ENCODE measurements around the gene TMEM69.
"Not testable (repeated sequence)": the region's sequence is repeated elsewhere in the genome, so short reads cannot be mapped to it uniquely, and the experiment has no call there.

TMEM69 gene

GRCh38 chr1:45659222-45659621 lies 28.8 kb upstream of the TMEM69 start:
- peaks cover 39 to 49% of the 10 kb centered on the region in 2 donors for H3K36me3 ChIP-seq (ENCODE audit: control insufficient read depth in 2 of 2, insufficient read depth in 2 of 2, low read length in 2 of 2)
- H3K9ac ChIP-seq (ENCODE audit: low read length in 2 of 2) = no peak overlapping the region
- no peaks in the 10 kb centered on the region for H3K9me3 ChIP-seq (ENCODE audit: control insufficient read depth in 2 of 2, low read length in 2 of 2)
- H3K27me3 ChIP-seq (ENCODE audit: control insufficient read depth in 1 of 2, insufficient read depth in 2 of 2, low read length in 2 of 2) = no peaks in the 10 kb centered on the region
- H3K4me1 ChIP-seq (ENCODE audit: control insufficient read depth, insufficient read depth, low read length) = no peaks in the 10 kb centered on the region
- no peak overlapping the region for H3K4me3 ChIP-seq (ENCODE audit: low read length in 2 of 2)
- no peak overlapping the region for H3K27ac ChIP-seq (ENCODE audit: low read length)

GRCh38 chr1:45660336-45660735 lies 27.6 kb upstream of the TMEM69 start:
- Histone ChIP-seq H3K27me3 (ENCODE audit: control insufficient read depth in 1 of 2, insufficient read depth in 2 of 2, low read length in 2 of 2) (no peaks in the 10 kb centered on the region), H3K4me3 (ENCODE audit: low read length in 2 of 2) (no peak overlapping the region), H3K36me3 (ENCODE audit: control insufficient read depth in 2 of 2, insufficient read depth in 2 of 2, low read length in 2 of 2) (peaks cover 30 to 38% of the 10 kb centered on the region in 2 donors), H3K9me3 (ENCODE audit: control insufficient read depth in 2 of 2, low read length in 2 of 2) (no peaks in the 10 kb centered on the region), H3K4me1 (ENCODE audit: control insufficient read depth, insufficient read depth, low read length) (no peaks in the 10 kb centered on the region), H3K9ac (ENCODE audit: low read length in 2 of 2) (no peak overlapping the region), H3K27ac (ENCODE audit: low read length) (no peak overlapping the region)

- Histone ChIP-seq H3K9me3 (ENCODE audit: control insufficient read depth in 2 of 2, low read length in 2 of 2) (no peaks in the 10 kb centered on the region), H3K36me3 (ENCODE audit: control insufficient read depth in 2 of 2, insufficient read depth in 2 of 2, low read length in 2 of 2) (no peaks in the 10 kb centered on the region), H3K4me1 (ENCODE audit: control insufficient read depth, insufficient read depth, low read length) (peaks cover 7% of the 10 kb centered on the region), H3K9ac (ENCODE audit: low read length in 2 of 2) (no peak overlapping the region), H3K4me3 (ENCODE audit: low read length in 2 of 2) (no peak overlapping the region), H3K27ac (ENCODE audit: low read length) (no peak overlapping the region), H3K27me3 (ENCODE audit: control insufficient read depth in 1 of 2, insufficient read depth in 2 of 2, low read length in 2 of 2) (no peaks in the 10 kb centered on the region)
Measured at GRCh38 chr1:45666836-45667235, 21.1 kb upstream of the TMEM69 start.

- H3K9ac ChIP-seq (ENCODE audit: low read length in 2 of 2) = no peak overlapping the region
- H3K27me3 ChIP-seq (ENCODE audit: control insufficient read depth in 1 of 2, insufficient read depth in 2 of 2, low read length in 2 of 2) = no peaks in the 10 kb centered on the region
- H3K27ac ChIP-seq (ENCODE audit: low read length) = no peak overlapping the region
- peaks cover 7% of the 10 kb centered on the region for H3K4me1 ChIP-seq (ENCODE audit: control insufficient read depth, insufficient read depth, low read length)
- no peaks in the 10 kb centered on the region for H3K9me3 ChIP-seq (ENCODE audit: control insufficient read depth in 2 of 2, low read length in 2 of 2)
- no peak overlapping the region for H3K4me3 ChIP-seq (ENCODE audit: low read length in 2 of 2)
- H3K36me3 ChIP-seq (ENCODE audit: control insufficient read depth in 2 of 2, insufficient read depth in 2 of 2, low read length in 2 of 2) = no peaks in the 10 kb centered on the region
Measured at GRCh38 chr1:45667321-45668111, 20.5 kb upstream of the TMEM69 start.

- H3K4me1 ChIP-seq (ENCODE audit: control insufficient read depth, insufficient read depth, low read length) = peaks cover 7% of the 10 kb centered on the region
- no peaks in the 10 kb centered on the region for H3K36me3 ChIP-seq (ENCODE audit: control insufficient read depth in 2 of 2, insufficient read depth in 2 of 2, low read length in 2 of 2)
- no peaks in the 10 kb centered on the region for H3K9me3 ChIP-seq (ENCODE audit: control insufficient read depth in 2 of 2, low read length in 2 of 2)
- no peak overlapping the region for H3K4me3 ChIP-seq (ENCODE audit: low read length in 2 of 2)
- no peaks in the 10 kb centered on the region for H3K27me3 ChIP-seq (ENCODE audit: control insufficient read depth in 1 of 2, insufficient read depth in 2 of 2, low read length in 2 of 2)
- no peak overlapping the region for H3K27ac ChIP-seq (ENCODE audit: low read length)
- H3K9ac ChIP-seq (ENCODE audit: low read length in 2 of 2) = no peak overlapping the region
Measured at GRCh38 chr1:45668526-45668925, 19.5 kb upstream of the TMEM69 start.

- H3K36me3 ChIP-seq (ENCODE audit: control insufficient read depth in 2 of 2, insufficient read depth in 2 of 2, low read length in 2 of 2) = peaks cover 0 to under 1% of the 10 kb centered on the region in 2 donors
- H3K9ac ChIP-seq (ENCODE audit: low read length in 2 of 2) = no peak overlapping the region
- no peak overlapping the region for H3K27ac ChIP-seq (ENCODE audit: low read length)
- H3K4me1 ChIP-seq (ENCODE audit: control insufficient read depth, insufficient read depth, low read length) = peaks cover 7% of the 10 kb centered on the region
- H3K4me3 ChIP-seq (ENCODE audit: low read length in 2 of 2) = no peak overlapping the region
- H3K27me3 ChIP-seq (ENCODE audit: control insufficient read depth in 1 of 2, insufficient read depth in 2 of 2, low read length in 2 of 2) = no peaks in the 10 kb centered on the region
- no peaks in the 10 kb centered on the region for H3K9me3 ChIP-seq (ENCODE audit: control insufficient read depth in 2 of 2, low read length in 2 of 2)
Measured at GRCh38 chr1:45669379-45669778, 18.6 kb upstream of the TMEM69 start.

- H3K27ac ChIP-seq (ENCODE audit: low read length) = no peak overlapping the region
- peaks cover 0 to 3% of the 10 kb centered on the region in 2 donors for H3K36me3 ChIP-seq (ENCODE audit: control insufficient read depth in 2 of 2, insufficient read depth in 2 of 2, low read length in 2 of 2)
- no peaks in the 10 kb centered on the region for H3K27me3 ChIP-seq (ENCODE audit: control insufficient read depth in 1 of 2, insufficient read depth in 2 of 2, low read length in 2 of 2)
- peaks cover 7% of the 10 kb centered on the region for H3K4me1 ChIP-seq (ENCODE audit: control insufficient read depth, insufficient read depth, low read length)
- H3K9me3 ChIP-seq (ENCODE audit: control insufficient read depth in 2 of 2, low read length in 2 of 2) = no peaks in the 10 kb centered on the region
- H3K9ac ChIP-seq (ENCODE audit: low read length in 2 of 2) = no peak overlapping the region
- no peak overlapping the region for H3K4me3 ChIP-seq (ENCODE audit: low read length in 2 of 2)
Measured at GRCh38 chr1:45669859-45670655, 17.9 kb upstream of the TMEM69 start.

GRCh38 chr1:45673956-45674355 lies 14.0 kb upstream of the TMEM69 start:
- H3K36me3 ChIP-seq (ENCODE audit: control insufficient read depth in 2 of 2, insufficient read depth in 2 of 2, low read length in 2 of 2) = peaks cover 0 to 3% of the 10 kb centered on the region in 2 donors
- no peaks in the 10 kb centered on the region for H3K9me3 ChIP-seq (ENCODE audit: control insufficient read depth in 2 of 2, low read length in 2 of 2)
- H3K4me1 ChIP-seq (ENCODE audit: control insufficient read depth, insufficient read depth, low read length) = peaks cover 12% of the 10 kb centered on the region
- H3K27ac ChIP-seq (ENCODE audit: low read length) = no peak overlapping the region
- H3K4me3 ChIP-seq (ENCODE audit: low read length in 2 of 2) = no peak overlapping the region
- no peak overlapping the region for H3K9ac ChIP-seq (ENCODE audit: low read length in 2 of 2)
- no peaks in the 10 kb centered on the region for H3K27me3 ChIP-seq (ENCODE audit: control insufficient read depth in 1 of 2, insufficient read depth in 2 of 2, low read length in 2 of 2)

- Histone ChIP-seq H3K27me3 (ENCODE audit: control insufficient read depth in 1 of 2, insufficient read depth in 2 of 2, low read length in 2 of 2) (no peaks in the 10 kb centered on the region), H3K9me3 (ENCODE audit: control insufficient read depth in 2 of 2, low read length in 2 of 2) (no peaks in the 10 kb centered on the region), H3K9ac (ENCODE audit: low read length in 2 of 2) (no peak overlapping the region), H3K27ac (ENCODE audit: low read length) (no peak overlapping the region), H3K36me3 (ENCODE audit: control insufficient read depth in 2 of 2, insufficient read depth in 2 of 2, low read length in 2 of 2) (peaks cover 0 to 3% of the 10 kb centered on the region in 2 donors), H3K4me1 (ENCODE audit: control insufficient read depth, insufficient read depth, low read length) (peaks cover 13% of the 10 kb centered on the region), H3K4me3 (ENCODE audit: low read length in 2 of 2) (no peak overlapping the region)
Measured at GRCh38 chr1:45674478-45674877, 13.5 kb upstream of the TMEM69 start.

- H3K9me3 ChIP-seq (ENCODE audit: control insufficient read depth in 2 of 2, low read length in 2 of 2); H3K27ac ChIP-seq (ENCODE audit: low read length); H3K4me3 ChIP-seq (ENCODE audit: low read length in 2 of 2); H3K36me3 ChIP-seq (ENCODE audit: control insufficient read depth in 2 of 2, insufficient read depth in 2 of 2, low read length in 2 of 2); H3K9ac ChIP-seq (ENCODE audit: low read length in 2 of 2); H3K27me3 ChIP-seq (ENCODE audit: control insufficient read depth in 1 of 2, insufficient read depth in 2 of 2, low read length in 2 of 2): not testable (repeated sequence)
- peaks cover 12% of the 10 kb centered on the region for H3K4me1 ChIP-seq (ENCODE audit: control insufficient read depth, insufficient read depth, low read length)
Measured at GRCh38 chr1:45676553-45676952, 11.4 kb upstream of the TMEM69 start.
